IMR-90 (cell line): ENCODE data around the gene LGALS16. TPM values are rescaled to one million over a fixed set of nuclear protein-coding genes. Genes with fewer than 3 reads are reported as not detected.

Source experiments
- ATAC-seq: fragments of 200-7000 bp; cut with Tn5 transposase; 2 replicates; pipeline ENCODE4 v1.9.1; 2020; ENCODE audit warnings: low read depth, mild to moderate bottlenecking, moderate library complexity
- BruUV-seq: library from RNA; stranded (reverse); fragments of 400-500 nt; replicated peaks from 2 replicates; lab custom pipeline; 2021; lab: Mats Ljungman, UMichigan
- CTCF ChIA-PET: fragments of 300-600 bp; formaldehyde crosslinking; extraction: SDS; loops from one replicate; lab custom pipeline; 2021; ENCODE audit warnings: antibody characterized with exemption; lab: Yijun Ruan, JAX
- POLR2A ChIA-PET: fragments of 300-600 bp; sonication (Branson Sonifier 250); formaldehyde crosslinking; loops from one replicate; lab custom pipeline; 2022; ENCODE audit warnings: antibody characterized with exemption; ENCODE audit not compliant: unreplicated experiment; lab: Charles Lee
- DNase-seq: peaks from one replicate; pipeline ENCODE4 v3.0.0; 2013
- H2AFZ ChIP-seq: replicated peaks from 2 replicates; pipeline ENCODE3; 2013; ENCODE audit warnings: low read length, mild to moderate bottlenecking; ENCODE audit not compliant: poor library complexity
- H2AK5ac ChIP-seq: 2 replicates; pipeline ENCODE4 v1.6.1; 2013; ENCODE audit warnings: low read depth, low read length, inconsistent platforms
- H2AK9ac ChIP-seq: replicated peaks from 2 replicates; pipeline ENCODE3; 2013; ENCODE audit warnings: mild to moderate bottlenecking, low read depth, low read length, moderate library complexity; ENCODE audit not compliant: poor library complexity
- H2BK120ac ChIP-seq: 2 replicates; pipeline ENCODE4 v1.6.1; 2013; ENCODE audit warnings: low read depth, low read length, inconsistent platforms
- H2BK15ac ChIP-seq: 3 replicates; pipeline ENCODE4 v1.6.1; 2013; ENCODE audit warnings: low read depth, low read length, inconsistent platforms
- H2BK20ac ChIP-seq: 2 replicates; pipeline ENCODE4 v1.6.1; 2013; ENCODE audit warnings: low read depth, mild to moderate bottlenecking, inconsistent platforms, low read length, moderate library complexity
- H2BK5ac ChIP-seq: 2 replicates; pipeline ENCODE4 v1.6.1; 2013; ENCODE audit warnings: mild to moderate bottlenecking, low read depth, low read length, inconsistent platforms; ENCODE audit not compliant: poor library complexity, severe bottlenecking
- H3K14ac ChIP-seq: replicated peaks from 2 replicates; pipeline ENCODE4 v1.6.1; 2013; ENCODE audit warnings: low read depth, low read length, inconsistent platforms
- H3K18ac ChIP-seq: 2 replicates; pipeline ENCODE4 v1.6.1; 2013; ENCODE audit warnings: low read depth, low read length, control low read depth
- H3K23ac ChIP-seq: 2 replicates; pipeline ENCODE4 v1.6.1; 2013; ENCODE audit warnings: low read depth, low read length, inconsistent platforms
- H3K27ac ChIP-seq: 2 replicates; pipeline ENCODE4 v1.5.1; 2013; ENCODE audit warnings: mild to moderate bottlenecking, control low read depth, low read length; ENCODE audit not compliant: insufficient read depth
- H3K27me3 ChIP-seq: 2 replicates; pipeline ENCODE4 v1.6.1; 2013; ENCODE audit warnings: low read length; ENCODE audit not compliant: control insufficient read depth, insufficient read depth
- H3K36me3 ChIP-seq: 2 replicates; pipeline ENCODE4 v1.6.1; 2013; ENCODE audit warnings: low read length, mixed read lengths; ENCODE audit not compliant: control insufficient read depth, insufficient read depth
- H3K4ac ChIP-seq: 2 replicates; pipeline ENCODE4 v1.6.1; 2013; ENCODE audit warnings: low read depth, low read length, inconsistent platforms
- H3K4me1 ChIP-seq: 2 replicates; pipeline ENCODE4 v1.6.1; 2013; ENCODE audit warnings: low read length, mixed read lengths; ENCODE audit not compliant: control insufficient read depth, insufficient read depth
- H3K4me2 ChIP-seq: 2 replicates; pipeline ENCODE4 v1.6.1; 2013; ENCODE audit warnings: low read depth, mild to moderate bottlenecking, control low read depth, low read length, moderate library complexity
- H3K4me3 ChIP-seq: 2 replicates; pipeline ENCODE4 v1.5.1; 2013; ENCODE audit warnings: low read depth, mild to moderate bottlenecking, control low read depth, low read length, moderate library complexity; ENCODE audit not compliant: insufficient read depth
- H3K56ac ChIP-seq: 2 replicates; pipeline ENCODE4 v1.6.1; 2013; ENCODE audit warnings: low read length, inconsistent platforms; ENCODE audit not compliant: insufficient read depth; ENCODE audit errors: extremely low read depth
- H3K79me1 ChIP-seq, 2 experiments: 2 replicates each; pipeline ENCODE4 v1.6.1; 2013; ENCODE audit warnings: low read length in 2 of 2, inconsistent platforms in 1 of 2, low read depth in 1 of 2
- H3K9ac ChIP-seq: 2 replicates; pipeline ENCODE4 v1.6.1; 2013; ENCODE audit warnings: low read depth, low read length, control low read depth
- H3K9me1 ChIP-seq: 2 replicates; pipeline ENCODE4 v1.6.1; 2013; ENCODE audit warnings: low read length, inconsistent platforms; ENCODE audit not compliant: insufficient read depth
- H3K9me3 ChIP-seq: 2 replicates; pipeline ENCODE4 v1.6.1; 2013; ENCODE audit warnings: low read length; ENCODE audit not compliant: control insufficient read depth, insufficient read depth
- H4K20me1 ChIP-seq: 2 replicates; pipeline ENCODE4 v1.6.1; 2013; ENCODE audit warnings: low read length, inconsistent platforms; ENCODE audit not compliant: insufficient read depth
- H4K5ac ChIP-seq: 2 replicates; pipeline ENCODE4 v1.6.1; 2013; ENCODE audit warnings: mild to moderate bottlenecking, low read depth, low read length, control low read depth
- H4K8ac ChIP-seq, 2 experiments: 2 replicates each; pipeline ENCODE4 v1.6.1; 2013; ENCODE audit warnings: low read depth in 2 of 2, low read length in 2 of 2, control low read depth in 1 of 2, inconsistent platforms in 1 of 2
- H4K91ac ChIP-seq: 2 replicates; pipeline ENCODE4 v1.6.1; 2013; ENCODE audit warnings: low read depth, low read length, inconsistent platforms; ENCODE audit not compliant: insufficient read depth
- BHLHE40 ChIP-seq: fragments of 150-350 bp; IDR thresholded peaks from 2 replicates; pipeline ENCODE4 v1.6.1; 2016; ENCODE audit warnings: mild to moderate bottlenecking, low read depth, low read length
- CEBPB ChIP-seq: IDR thresholded peaks from 2 replicates; pipeline ENCODE4 v1.6.1; 2012; ENCODE audit warnings: low read depth, low read length, improper control_type of control experiment
- CHD1 ChIP-seq: IDR thresholded peaks from 2 replicates; pipeline ENCODE4 v1.6.1; 2012; ENCODE audit warnings: low read depth, low read length, improper control_type of control experiment
- FOS ChIP-seq: fragments of 150-350 bp; IDR thresholded peaks from 2 replicates; pipeline ENCODE4 v1.6.1; 2016; ENCODE audit warnings: low read depth, low read length
- MAFK ChIP-seq: IDR thresholded peaks from 2 replicates; pipeline ENCODE4 v1.6.1; 2012; ENCODE audit warnings: low read depth, low read length, improper control_type of control experiment
- MAZ ChIP-seq: IDR thresholded peaks from 2 replicates; pipeline ENCODE4 v1.6.1; 2012; ENCODE audit warnings: low read depth, mild to moderate bottlenecking, low read length, improper control_type of control experiment, moderate library complexity, borderline replicate concordance
- MXI1 ChIP-seq: IDR thresholded peaks from 2 replicates; pipeline ENCODE4 v1.6.1; 2012; ENCODE audit warnings: low read depth, mild to moderate bottlenecking, low read length, moderate library complexity, borderline replicate concordance
- NFE2L2 ChIP-seq: fragments of 150-350 bp; IDR thresholded peaks from 2 replicates; pipeline ENCODE4 v1.6.1; 2016; ENCODE audit warnings: low read depth, mild to moderate bottlenecking, low read length
- POLR2A ChIP-seq: IDR thresholded peaks from 2 replicates; pipeline ENCODE4 v1.6.1; 2012; ENCODE audit warnings: mild to moderate bottlenecking, low read depth, low read length
- RAD21 ChIP-seq: IDR thresholded peaks from 2 replicates; pipeline ENCODE4 v1.6.1; 2012; ENCODE audit warnings: low read length, improper control_type of control experiment
- RCOR1 ChIP-seq: IDR thresholded peaks from 2 replicates; pipeline ENCODE4 v1.6.1; 2012; ENCODE audit warnings: mild to moderate bottlenecking, low read length, improper control_type of control experiment; ENCODE audit not compliant: insufficient replicate concordance
- RFX5 ChIP-seq: IDR thresholded peaks from 2 replicates; pipeline ENCODE4 v1.8.0; 2012; ENCODE audit warnings: low read depth, mild to moderate bottlenecking, low read length, moderate library complexity
- SMC3 ChIP-seq: fragments of 150-350 bp; IDR thresholded peaks from 2 replicates; pipeline ENCODE4 v1.6.1; 2016; ENCODE audit warnings: low read depth, mild to moderate bottlenecking, antibody characterized with exemption, low read length, moderate library complexity
- dilution Hi-C: fragments of 300-500 bp; cut with HindIII; formaldehyde crosslinking; loops from one replicate; pipeline ENCODE4 v1.14.3; 2018; ENCODE audit warnings: low sequenced_read_pairs; ENCODE audit not compliant: unreplicated experiment
- in situ Hi-C: fragments of 300-500 bp; cut with MboI; formaldehyde crosslinking; loops from 3 replicates; pipeline ENCODE4 v1.14.3; 2019; ENCODE audit warnings: low sequenced_read_pairs, inconsistent platforms, mixed read lengths
- intact Hi-C: fragments of 100-400 bp; cut with micrococcal nuclease; formaldehyde crosslinking; loops from 2 replicates; pipeline ENCODE4 v1.10.0; 2022
- polyA plus RNA-seq, 3 experiments: library from polyadenylated mRNA; depleted of rRNA; stranded (reverse); fragments of >200 nt; gene quantifications; 2 replicates each; pipeline ENCODE4 v1.2.3, GENCODE V29; 2012; ENCODE audit warnings: low replicate concordance in 1 of 3
- total RNA-seq: library from RNA; depleted of rRNA; stranded (reverse); fragments of >200 nt; gene quantifications from 2 replicates; pipeline ENCODE4 v1.2.3, GENCODE V29; 2012
- TF ChIP-seq, protein P1 (sequence below): fragments of 150-350 bp; IDR thresholded peaks from 2 replicates; pipeline ENCODE4 v1.6.1; 2017; ENCODE audit warnings: mild to moderate bottlenecking, antibody characterized with exemption, low read length, low read depth
- TF ChIP-seq, protein P2 (sequence below): fragments of 150-350 bp; IDR thresholded peaks from 2 replicates; pipeline ENCODE4 v1.6.1; 2016; ENCODE audit warnings: low read depth, mild to moderate bottlenecking, low read length, moderate library complexity, borderline replicate concordance
- TF ChIP-seq, protein P3 (sequence below): conservative IDR thresholded peaks from 2 replicates; pipeline ENCODE4 v1.5.1; 2012; ENCODE audit warnings: mild to moderate bottlenecking, low read depth, low read length, improper control_type of control experiment

LGALS16 gene
- total and polyA plus RNA-seq, 2 of the 4 experiments (the other 2 are of a cell fraction), result not detected

- POLR2A ChIA-PET, result no interaction called here
- Histone ChIP-seq H3K4me2 (no peak overlapping the region), H3K9ac (no peak overlapping the region), H3K9me1 (no peaks in the 10 kb centered on the region), H3K4me1 (no peaks in the 10 kb centered on the region), H3K56ac (no peak overlapping the region), H2BK20ac (no peak overlapping the region), H3K27ac (no peak overlapping the region), H2BK120ac (no peak overlapping the region), H3K18ac (no peak overlapping the region), H2BK15ac (no peak overlapping the region), H2BK5ac (no peak overlapping the region), H3K23ac (no peak overlapping the region), H4K20me1 (no peaks in the 10 kb centered on the region), H2AK5ac (no peak overlapping the region), H4K5ac (no peak overlapping the region), H3K14ac (no peak overlapping the region), H2AK9ac (no peak overlapping the region), H3K36me3 (no peaks in the 10 kb centered on the region), H2AFZ (no peak overlapping the region), H3K27me3 (no peaks in the 10 kb centered on the region), H4K91ac (no peak overlapping the region), H4K8ac (no peak overlapping the region), H3K79me1 (no peaks in the 10 kb centered on the region), H3K9me3 (no peaks in the 10 kb centered on the region), H3K4ac (no peak overlapping the region), H3K4me3 (no peak overlapping the region)
- CTCF ChIA-PET, result no interaction called here
- TF ChIP-seq, protein P1, sequence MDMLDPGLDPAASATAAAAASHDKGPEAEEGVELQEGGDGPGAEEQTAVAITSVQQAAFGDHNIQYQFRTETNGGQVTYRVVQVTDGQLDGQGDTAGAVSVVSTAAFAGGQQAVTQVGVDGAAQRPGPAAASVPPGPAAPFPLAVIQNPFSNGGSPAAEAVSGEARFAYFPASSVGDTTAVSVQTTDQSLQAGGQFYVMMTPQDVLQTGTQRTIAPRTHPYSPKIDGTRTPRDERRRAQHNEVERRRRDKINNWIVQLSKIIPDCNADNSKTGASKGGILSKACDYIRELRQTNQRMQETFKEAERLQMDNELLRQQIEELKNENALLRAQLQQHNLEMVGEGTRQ, result no peak
- TF ChIP-seq CEBPB (no peak), MXI1 (no peak), SMC3 (no peak), RCOR1 (no peak), BHLHE40 (no peak), FOS (no peak), POLR2A (no peak), MAZ (no peak), RFX5 (no peak), CHD1 (no peak), RAD21 (no peak), MAFK (no peak), NFE2L2 (no peak)
- TF ChIP-seq, protein P2, sequence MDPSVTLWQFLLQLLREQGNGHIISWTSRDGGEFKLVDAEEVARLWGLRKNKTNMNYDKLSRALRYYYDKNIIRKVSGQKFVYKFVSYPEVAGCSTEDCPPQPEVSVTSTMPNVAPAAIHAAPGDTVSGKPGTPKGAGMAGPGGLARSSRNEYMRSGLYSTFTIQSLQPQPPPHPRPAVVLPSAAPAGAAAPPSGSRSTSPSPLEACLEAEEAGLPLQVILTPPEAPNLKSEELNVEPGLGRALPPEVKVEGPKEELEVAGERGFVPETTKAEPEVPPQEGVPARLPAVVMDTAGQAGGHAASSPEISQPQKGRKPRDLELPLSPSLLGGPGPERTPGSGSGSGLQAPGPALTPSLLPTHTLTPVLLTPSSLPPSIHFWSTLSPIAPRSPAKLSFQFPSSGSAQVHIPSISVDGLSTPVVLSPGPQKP, result no peak
- TF ChIP-seq, protein P3, sequence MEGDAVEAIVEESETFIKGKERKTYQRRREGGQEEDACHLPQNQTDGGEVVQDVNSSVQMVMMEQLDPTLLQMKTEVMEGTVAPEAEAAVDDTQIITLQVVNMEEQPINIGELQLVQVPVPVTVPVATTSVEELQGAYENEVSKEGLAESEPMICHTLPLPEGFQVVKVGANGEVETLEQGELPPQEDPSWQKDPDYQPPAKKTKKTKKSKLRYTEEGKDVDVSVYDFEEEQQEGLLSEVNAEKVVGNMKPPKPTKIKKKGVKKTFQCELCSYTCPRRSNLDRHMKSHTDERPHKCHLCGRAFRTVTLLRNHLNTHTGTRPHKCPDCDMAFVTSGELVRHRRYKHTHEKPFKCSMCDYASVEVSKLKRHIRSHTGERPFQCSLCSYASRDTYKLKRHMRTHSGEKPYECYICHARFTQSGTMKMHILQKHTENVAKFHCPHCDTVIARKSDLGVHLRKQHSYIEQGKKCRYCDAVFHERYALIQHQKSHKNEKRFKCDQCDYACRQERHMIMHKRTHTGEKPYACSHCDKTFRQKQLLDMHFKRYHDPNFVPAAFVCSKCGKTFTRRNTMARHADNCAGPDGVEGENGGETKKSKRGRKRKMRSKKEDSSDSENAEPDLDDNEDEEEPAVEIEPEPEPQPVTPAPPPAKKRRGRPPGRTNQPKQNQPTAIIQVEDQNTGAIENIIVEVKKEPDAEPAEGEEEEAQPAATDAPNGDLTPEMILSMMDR, result no peak
- DNase-seq, result no peak
- BruUV-seq, result no TSS peak
- dilution Hi-C loops (no loop called here), in situ Hi-C loops (no loop called here), intact Hi-C loops (no loop called here)
- ATAC-seq, result no peak
Observed at GRCh38 chr19:39698535-39698934, 42.8 kb downstream of the LGALS16 start.
